Measurements from ENCODE around the gene GOT2. TPM values are rescaled to one million over a fixed set of nuclear protein-coding genes. Genes with fewer than 3 reads are reported as not detected.
A peak's percentile ranks its signal among the peaks of the same experiment; 100 is the strongest.
"Not testable (repeated sequence)": the region's sequence is repeated elsewhere in the genome, so short reads cannot be mapped to it uniquely, and the experiment has no call there.

Gene GOT2
- total RNA-seq (32.5 TPM), polyA plus RNA-seq (38.6 TPM)
- long read RNA-seq, donor 1, partial matches to known transcripts = 0 of 3 reads
- long read RNA-seq, donor 1, other reads (novel, unspliced or antisense) = 0 of 3 reads
- long read RNA-seq, donor 2 = 0 reads
- long read RNA-seq, donor 3, transcript GOT2-201 (10 exons, 2,462 nt) = major isoform, 19 of 66 reads
- long read RNA-seq, donor 3, partial matches to known transcripts = 45 of 66 reads
- long read RNA-seq, donor 3, other reads (novel, unspliced or antisense) = 0 of 66 reads
- long read RNA-seq, donor 4, transcript GOT2-201 (10 exons, 2,462 nt) = major isoform, 5 of 6 reads
- long read RNA-seq, donor 4, partial matches to known transcripts = 0 of 6 reads
- long read RNA-seq, donor 4, other reads (novel, unspliced or antisense) = 0 of 6 reads
- long read RNA-seq, donor 5, transcript GOT2-201 (10 exons, 2,462 nt) = major isoform, 12 of 14 reads
- long read RNA-seq, donor 5, partial matches to known transcripts = 0 of 14 reads
- long read RNA-seq, donor 5, other reads (novel, unspliced or antisense) = 0 of 14 reads
- long read RNA-seq, donor 6, transcript GOT2-201 (10 exons, 2,462 nt) = major isoform, 18 of 19 reads
- long read RNA-seq, donor 6, partial matches to known transcripts = 0 of 19 reads
- long read RNA-seq, donor 6, other reads (novel, unspliced or antisense) = 0 of 19 reads
- long read RNA-seq, donor 7, transcript GOT2-201 (10 exons, 2,462 nt) = major isoform, 22 of 22 reads
- long read RNA-seq, donor 7, partial matches to known transcripts = 0 of 22 reads
- long read RNA-seq, donor 7, other reads (novel, unspliced or antisense) = 0 of 22 reads
- long read RNA-seq, donor 8, transcript GOT2-201 (10 exons, 2,462 nt) = major isoform, 8 of 8 reads
- long read RNA-seq, donor 8, partial matches to known transcripts = 0 of 8 reads
- long read RNA-seq, donor 8, other reads (novel, unspliced or antisense) = 0 of 8 reads
- long read RNA-seq, donor 9, transcript GOT2-201 (10 exons, 2,462 nt) = major isoform, 11 of 12 reads
- long read RNA-seq, donor 9, partial matches to known transcripts = 0 of 12 reads
- long read RNA-seq, donor 9, other reads (novel, unspliced or antisense) = 0 of 12 reads
- long read RNA-seq, donor 10, transcript GOT2-201 (10 exons, 2,462 nt) = major isoform, 13 of 15 reads
- long read RNA-seq, donor 10, partial matches to known transcripts = 0 of 15 reads
- long read RNA-seq, donor 10, other reads (novel, unspliced or antisense) = 0 of 15 reads

DNA sequence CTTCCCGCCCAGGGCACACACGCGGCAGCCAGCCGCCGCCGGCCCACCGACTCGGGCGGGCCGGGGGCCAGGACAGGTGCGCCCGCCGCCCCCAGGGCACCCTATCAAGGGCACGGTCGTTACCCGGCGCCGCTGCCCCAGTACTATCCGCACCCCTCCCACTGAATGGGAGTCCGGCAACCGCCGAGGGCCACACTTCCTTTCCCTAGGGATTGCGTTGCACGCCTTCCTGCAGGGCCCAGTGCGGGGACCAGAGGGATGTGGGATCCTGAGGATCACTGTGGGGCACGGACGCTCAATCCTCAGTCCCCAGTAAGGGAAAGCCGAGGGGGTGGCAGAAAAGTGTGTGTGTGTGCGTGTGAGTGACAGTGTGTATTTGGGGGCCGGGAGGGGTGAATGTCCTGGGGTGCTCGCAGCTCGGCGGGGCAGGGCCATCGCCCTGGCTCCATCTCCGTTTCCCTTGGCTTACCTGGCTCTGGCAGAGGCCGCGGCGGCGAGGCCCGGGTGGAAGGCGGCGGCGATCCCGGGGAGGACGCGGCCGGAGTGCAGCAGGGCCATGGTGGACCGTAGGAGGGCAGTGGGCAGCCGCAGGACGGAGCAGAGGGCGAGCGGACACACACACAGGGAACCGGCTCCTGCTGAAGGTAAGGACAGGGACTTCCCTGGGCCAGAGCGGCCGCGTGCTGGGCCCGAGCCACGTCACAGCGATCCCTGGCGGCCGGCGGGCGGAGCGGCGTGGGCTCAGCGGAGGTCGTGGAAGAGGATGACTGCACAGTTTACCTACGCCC lies at the start of gene GOT2:
TSS of gene GOT2 (minus strand) at position 646 of the 788 bp plus-strand sequence. CDS start at position 558, 88 bp downstream.
- Histone ChIP-seq H3K4me1 (ENCODE audit: control insufficient read depth in 2 of 2, insufficient read depth in 2 of 2, low read length in 2 of 2) (peaks cover 8 to 12% of the 10 kb centered on the region in 2 donors), H3K27me3 (ENCODE audit: control insufficient read depth in 2 of 2, insufficient read depth in 1 of 2, low read length in 1 of 2) (no peaks in the 10 kb centered on the region), H3K27ac (ENCODE audit: low read depth in 1 of 2, low read length in 1 of 2) (peak within 1 kb of the TSS; percentile 10 to 18), H3K4me3 (ENCODE audit: low read length in 2 of 2) (peak within 1 kb of the TSS; percentile 79 to 88), H3K9me3 (ENCODE audit: control insufficient read depth in 2 of 2, insufficient read depth in 1 of 2, low read length in 1 of 2) (no peaks in the 10 kb centered on the region), H3K36me3 (ENCODE audit: control insufficient read depth in 2 of 2, insufficient read depth in 2 of 2, low read length in 1 of 2) (peaks cover 0 to 3% of the 10 kb centered on the region in 2 donors)
- WGBS = under 1% methylated on average over 68 of the region's 68 CpGs
- DNase-seq (ENCODE audit: low read depth in 6 of 9, low spot score in 9 of 9) = peak in 7 of 9 donors; percentile 63 to 85 (median 74)

GRCh38 chr16:58779291-58779690 lies 45.2 kb upstream of the GOT2 start:
- not testable (repeated sequence) for H3K36me3 ChIP-seq (ENCODE audit: control insufficient read depth in 2 of 2, insufficient read depth in 2 of 2, low read length in 1 of 2); H3K9me3 ChIP-seq (ENCODE audit: control insufficient read depth in 2 of 2, insufficient read depth in 1 of 2, low read length in 1 of 2); H3K27ac ChIP-seq (ENCODE audit: low read depth in 1 of 2, low read length in 1 of 2); H3K27me3 ChIP-seq (ENCODE audit: control insufficient read depth in 2 of 2, insufficient read depth in 1 of 2, low read length in 1 of 2); DNase-seq (ENCODE audit: low read depth in 6 of 9, low spot score in 9 of 9); H3K4me3 ChIP-seq (ENCODE audit: low read length in 2 of 2); H3K4me1 ChIP-seq (ENCODE audit: control insufficient read depth in 2 of 2, insufficient read depth in 2 of 2, low read length in 2 of 2)
- 100% methylated on average over 1 of the region's 1 CpG for WGBS

- H3K4me1 ChIP-seq (ENCODE audit: control insufficient read depth in 2 of 2, insufficient read depth in 2 of 2, low read length in 2 of 2) = no peaks in the 10 kb centered on the region
- H3K27me3 ChIP-seq (ENCODE audit: control insufficient read depth in 2 of 2, insufficient read depth in 1 of 2, low read length in 1 of 2) = no peaks in the 10 kb centered on the region
- H3K36me3 ChIP-seq (ENCODE audit: control insufficient read depth in 2 of 2, insufficient read depth in 2 of 2, low read length in 1 of 2) = no peaks in the 10 kb centered on the region
- DNase-seq (ENCODE audit: low read depth in 6 of 9, low spot score in 9 of 9) = no peak
- H3K9me3 ChIP-seq (ENCODE audit: control insufficient read depth in 2 of 2, insufficient read depth in 1 of 2, low read length in 1 of 2) = no peaks in the 10 kb centered on the region
- no peak overlapping the region for H3K27ac ChIP-seq (ENCODE audit: low read depth in 1 of 2, low read length in 1 of 2)
- H3K4me3 ChIP-seq (ENCODE audit: low read length in 2 of 2) = no peak overlapping the region
These were observed 39.8 kb upstream of the GOT2 start for GRCh38 chr16:58773870-58774269.

- WGBS = 93% methylated on average over 2 of the region's 2 CpGs
- DNase-seq (ENCODE audit: low read depth in 6 of 9, low spot score in 9 of 9) = no peak
These were observed 34.0 kb upstream of the GOT2 start for GRCh38 chr16:58768145-58768544.

GRCh38 chr16:58767581-58767980 lies 33.5 kb upstream of the GOT2 start:
- H3K36me3 ChIP-seq (ENCODE audit: control insufficient read depth in 2 of 2, insufficient read depth in 2 of 2, low read length in 1 of 2) = no peaks in the 10 kb centered on the region
- WGBS = 90% methylated on average over 2 of the region's 2 CpGs

More at GRCh38 chr16:58768145-58768544, 34.0 kb upstream of the GOT2 start:
- Histone ChIP-seq H3K27me3 (ENCODE audit: control insufficient read depth in 2 of 2, insufficient read depth in 1 of 2, low read length in 1 of 2) (no peaks in the 10 kb centered on the region), H3K4me3 (ENCODE audit: low read length in 2 of 2) (no peak overlapping the region), H3K36me3 (ENCODE audit: control insufficient read depth in 2 of 2, insufficient read depth in 2 of 2, low read length in 1 of 2) (no peaks in the 10 kb centered on the region), H3K9me3 (ENCODE audit: control insufficient read depth in 2 of 2, insufficient read depth in 1 of 2, low read length in 1 of 2) (no peaks in the 10 kb centered on the region), H3K4me1 (ENCODE audit: control insufficient read depth in 2 of 2, insufficient read depth in 2 of 2, low read length in 2 of 2) (no peaks in the 10 kb centered on the region), H3K27ac (ENCODE audit: low read depth in 1 of 2, low read length in 1 of 2) (no peak overlapping the region)

DNA sequence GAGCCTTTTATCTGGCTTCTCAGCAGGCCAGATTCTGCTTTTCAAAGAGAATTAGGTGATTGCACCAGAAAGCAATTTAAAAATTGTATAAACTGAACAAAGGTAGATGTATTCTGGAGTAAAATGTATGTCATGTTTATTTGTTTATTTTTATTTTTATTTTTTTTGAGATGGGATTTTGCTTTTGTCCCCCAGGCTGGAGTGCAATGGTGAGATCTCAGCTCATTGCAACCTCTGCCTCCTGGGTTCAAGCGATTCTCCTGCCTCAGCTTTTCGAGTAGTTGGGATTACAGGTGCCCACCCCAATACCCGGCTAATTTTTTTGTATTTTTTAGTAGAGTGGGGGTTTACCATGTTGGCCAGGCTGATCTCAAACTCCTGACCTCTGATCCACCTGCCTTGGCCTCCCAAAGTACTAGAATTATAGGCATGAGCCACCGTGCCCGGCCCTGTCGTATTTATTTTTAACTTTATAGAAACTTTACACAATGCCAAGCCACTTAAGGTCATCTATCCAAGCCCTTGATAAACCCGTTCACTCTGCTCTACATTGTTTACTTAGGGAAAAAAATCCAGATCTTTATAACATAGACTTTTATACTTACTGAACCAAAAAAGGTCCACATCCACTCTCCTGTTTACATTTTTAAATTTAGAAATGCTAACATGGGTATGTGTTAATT lies 22.7 kb upstream of the GOT2 start:
- Histone ChIP-seq H3K4me1 (ENCODE audit: control insufficient read depth in 2 of 2, insufficient read depth in 2 of 2, low read length in 2 of 2) (peaks cover 3 to 5% of the 10 kb centered on the region in 2 donors), H3K4me3 (ENCODE audit: low read length in 2 of 2) (no peak overlapping the region), H3K27me3 (ENCODE audit: control insufficient read depth in 2 of 2, insufficient read depth in 1 of 2, low read length in 1 of 2) (peaks cover 0 to 2% of the 10 kb centered on the region in 2 donors), H3K9me3 (ENCODE audit: control insufficient read depth in 2 of 2, insufficient read depth in 1 of 2, low read length in 1 of 2) (no peaks in the 10 kb centered on the region), H3K36me3 (ENCODE audit: control insufficient read depth in 2 of 2, insufficient read depth in 2 of 2, low read length in 1 of 2) (no peaks in the 10 kb centered on the region), H3K27ac (ENCODE audit: low read depth in 1 of 2, low read length in 1 of 2) (no peak overlapping the region)
- no peak for DNase-seq (ENCODE audit: low read depth in 6 of 9, low spot score in 9 of 9)
- WGBS = 72% methylated on average over 7 of the region's 7 CpGs

More at GRCh38 chr16:58767581-58767980, 33.5 kb upstream of the GOT2 start:
- Histone ChIP-seq H3K27ac (ENCODE audit: low read depth in 1 of 2, low read length in 1 of 2) (no peak overlapping the region), H3K9me3 (ENCODE audit: control insufficient read depth in 2 of 2, insufficient read depth in 1 of 2, low read length in 1 of 2) (no peaks in the 10 kb centered on the region), H3K4me1 (ENCODE audit: control insufficient read depth in 2 of 2, insufficient read depth in 2 of 2, low read length in 2 of 2) (no peaks in the 10 kb centered on the region), H3K4me3 (ENCODE audit: low read length in 2 of 2) (no peak overlapping the region), H3K27me3 (ENCODE audit: control insufficient read depth in 2 of 2, insufficient read depth in 1 of 2, low read length in 1 of 2) (no peaks in the 10 kb centered on the region)
- DNase-seq (ENCODE audit: low read depth in 6 of 9, low spot score in 9 of 9) = no peak

DNA sequence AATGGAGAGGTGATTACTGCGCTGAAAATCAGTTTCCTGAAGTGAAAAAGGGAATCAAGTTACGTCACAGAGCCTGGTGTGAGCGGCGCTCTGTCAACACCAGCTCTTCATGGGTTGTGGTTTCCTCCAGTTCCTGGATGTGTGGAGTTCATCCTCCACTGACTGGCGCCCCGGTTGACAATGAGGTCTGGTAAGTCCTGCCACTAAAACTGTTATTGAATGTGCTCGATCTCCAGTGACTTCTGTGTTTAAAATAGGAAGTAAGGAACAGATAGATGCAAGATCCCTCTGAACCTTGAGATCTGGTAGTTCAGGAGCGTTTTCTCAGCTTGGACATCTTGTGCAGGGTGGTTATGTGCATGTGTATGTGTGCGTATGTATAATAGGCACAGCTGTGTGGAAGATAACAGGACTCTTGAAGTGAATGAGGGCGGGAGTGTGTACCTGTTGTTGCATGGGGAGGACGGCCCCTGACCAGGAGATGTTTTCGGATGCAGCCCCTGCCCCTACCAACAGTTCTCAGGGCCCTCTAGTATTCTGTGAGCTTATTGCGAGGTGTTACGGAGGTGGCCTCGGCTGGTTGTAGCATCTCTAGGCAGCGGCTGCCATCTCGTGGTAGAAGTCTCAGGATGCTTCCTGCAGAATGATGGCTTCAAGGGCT lies 22.0 kb upstream of the GOT2 start:
- H3K27me3 ChIP-seq (ENCODE audit: control insufficient read depth in 2 of 2, insufficient read depth in 1 of 2, low read length in 1 of 2) = peaks cover 0 to 2% of the 10 kb centered on the region in 2 donors
- H3K4me3 ChIP-seq (ENCODE audit: low read length in 2 of 2) = no peak overlapping the region
- peaks cover 3 to 5% of the 10 kb centered on the region in 2 donors for H3K4me1 ChIP-seq (ENCODE audit: control insufficient read depth in 2 of 2, insufficient read depth in 2 of 2, low read length in 2 of 2)
- H3K27ac ChIP-seq (ENCODE audit: low read depth in 1 of 2, low read length in 1 of 2) = peak overlapping the region; percentile 30 to 59
- peak in 8 of 9 donors; percentile 52 to 86 (median 68) for DNase-seq (ENCODE audit: low read depth in 6 of 9, low spot score in 9 of 9)
- no peaks in the 10 kb centered on the region for H3K36me3 ChIP-seq (ENCODE audit: control insufficient read depth in 2 of 2, insufficient read depth in 2 of 2, low read length in 1 of 2)
- H3K9me3 ChIP-seq (ENCODE audit: control insufficient read depth in 2 of 2, insufficient read depth in 1 of 2, low read length in 1 of 2) = no peaks in the 10 kb centered on the region
- WGBS = 2% methylated on average over 17 of the region's 17 CpGs
